Measurements from ENCODE around the gene SDR42E2. TPM values are rescaled to one million over a fixed set of nuclear protein-coding genes. Genes with fewer than 3 reads are reported as not detected.

Gene SDR42E2
- polyA plus RNA-seq, 3 donors, result 0.16 to 0.23 TPM; not detected in 1

DNA sequence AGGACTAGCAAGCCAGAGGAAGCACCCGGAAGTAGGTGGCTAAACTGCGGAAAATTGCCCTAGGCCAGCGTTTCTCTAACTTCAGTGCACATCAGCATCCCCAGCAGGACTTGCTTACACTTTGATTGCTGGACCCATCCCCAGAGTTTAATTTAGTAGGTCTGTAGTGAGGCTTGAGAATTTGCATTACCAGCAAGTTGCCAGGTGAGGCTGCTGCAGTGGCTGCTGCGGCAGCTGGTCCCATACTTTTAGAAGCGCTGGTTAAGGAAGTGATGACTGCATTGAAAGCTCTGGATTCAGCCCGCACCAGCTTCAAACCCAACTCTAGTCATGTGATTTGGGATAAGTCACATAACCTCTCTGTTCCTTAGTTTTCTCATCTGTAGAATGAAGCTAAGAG is 48.0 kb downstream of the SDR42E2 start:
- no peak overlapping the region for H3K4me3 ChIP-seq (replicated peaks in 1 of 3; ENCODE audit: low read depth in 2 of 3, low read length in 3 of 3)
- intact Hi-C loops (cut with micrococcal nuclease), result no loop called here
- H4K20me1 ChIP-seq (ENCODE audit: insufficient read depth, low read length), result peaks cover 5% of the 10 kb centered on the region
- peaks cover 11 to 22% of the 10 kb centered on the region in 2 donors for H3K4me1 ChIP-seq (ENCODE audit: control insufficient read depth in 1 of 2, insufficient read depth in 2 of 2, low read length in 2 of 2)
- Mint-ChIP-seq H3K27me3 (ENCODE audit: low read depth in 3 of 3) (peaks cover 0 to 4% (median 2%) of the 10 kb centered on the region in 3 donors), H3K27ac (peak overlapping the region in 1 of 7 donors; percentile 15), H3K4me1 (peaks cover 19% of the 10 kb centered on the region), H3K36me3 (peaks cover 16 to 27% of the 10 kb centered on the region in 2 donors), H3K9me3 (peaks cover 0 to 5% (median 2%) of the 10 kb centered on the region in 7 donors), H3K4me3 (no peak overlapping the region)
- no peak overlapping the region for H3K4me2 ChIP-seq (replicated peaks; ENCODE audit: extremely low read depth, low read length, poor library complexity, severe bottlenecking)
- peaks cover 69% of the 10 kb centered on the region for H3K79me2 ChIP-seq (ENCODE audit: insufficient read depth, low read length)
- no peak for DNase-seq
- no peaks in the 10 kb centered on the region for H3K27me3 ChIP-seq (ENCODE audit: control insufficient read depth in 2 of 2, insufficient read depth in 2 of 2, low read length in 2 of 2)
- TF ChIP-seq, protein P1, sequence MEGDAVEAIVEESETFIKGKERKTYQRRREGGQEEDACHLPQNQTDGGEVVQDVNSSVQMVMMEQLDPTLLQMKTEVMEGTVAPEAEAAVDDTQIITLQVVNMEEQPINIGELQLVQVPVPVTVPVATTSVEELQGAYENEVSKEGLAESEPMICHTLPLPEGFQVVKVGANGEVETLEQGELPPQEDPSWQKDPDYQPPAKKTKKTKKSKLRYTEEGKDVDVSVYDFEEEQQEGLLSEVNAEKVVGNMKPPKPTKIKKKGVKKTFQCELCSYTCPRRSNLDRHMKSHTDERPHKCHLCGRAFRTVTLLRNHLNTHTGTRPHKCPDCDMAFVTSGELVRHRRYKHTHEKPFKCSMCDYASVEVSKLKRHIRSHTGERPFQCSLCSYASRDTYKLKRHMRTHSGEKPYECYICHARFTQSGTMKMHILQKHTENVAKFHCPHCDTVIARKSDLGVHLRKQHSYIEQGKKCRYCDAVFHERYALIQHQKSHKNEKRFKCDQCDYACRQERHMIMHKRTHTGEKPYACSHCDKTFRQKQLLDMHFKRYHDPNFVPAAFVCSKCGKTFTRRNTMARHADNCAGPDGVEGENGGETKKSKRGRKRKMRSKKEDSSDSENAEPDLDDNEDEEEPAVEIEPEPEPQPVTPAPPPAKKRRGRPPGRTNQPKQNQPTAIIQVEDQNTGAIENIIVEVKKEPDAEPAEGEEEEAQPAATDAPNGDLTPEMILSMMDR (IDR thresholded peaks at IDR 0.05), result no peak
- H2AFZ ChIP-seq (ENCODE audit: insufficient read depth, low read depth, low read length, poor library complexity, severe bottlenecking), result no peak overlapping the region
- no peak overlapping the region for H3K27ac ChIP-seq (ENCODE audit: low read depth in 1 of 2, low read length in 2 of 2)
- H3K9ac ChIP-seq (ENCODE audit: insufficient read depth, low read length, poor library complexity, severe bottlenecking), result no peak overlapping the region
- no CpG with 5 or more reads among the region's 6 CpGs for WGBS (ENCODE audit: insufficient coverage)
- peaks cover 0 to 5% of the 10 kb centered on the region in 2 donors for H3K36me3 ChIP-seq (replicated peaks in 1 of 2; ENCODE audit: control insufficient read depth in 1 of 2, insufficient read depth in 2 of 2, low read length in 2 of 2)
- no peaks in the 10 kb centered on the region for H3K9me3 ChIP-seq (replicated peaks in 1 of 2; ENCODE audit: control insufficient read depth in 1 of 2, insufficient read depth in 1 of 2, low read length in 2 of 2)

- Histone ChIP-seq H3K27me3 (ENCODE audit: control insufficient read depth in 2 of 2, insufficient read depth in 2 of 2, low read length in 2 of 2) (no peaks in the 10 kb centered on the region), H3K4me2 (replicated peaks; ENCODE audit: extremely low read depth, low read length, poor library complexity, severe bottlenecking) (no peak overlapping the region), H3K4me3 (replicated peaks in 1 of 3; ENCODE audit: low read depth in 2 of 3, low read length in 3 of 3) (no peak overlapping the region), H3K79me2 (ENCODE audit: insufficient read depth, low read length) (peaks cover 69% of the 10 kb centered on the region), H4K20me1 (ENCODE audit: insufficient read depth, low read length) (peaks cover 5% of the 10 kb centered on the region), H2AFZ (ENCODE audit: insufficient read depth, low read depth, low read length, poor library complexity, severe bottlenecking) (no peak overlapping the region), H3K27ac (ENCODE audit: low read depth in 1 of 2, low read length in 2 of 2) (no peak overlapping the region), H3K36me3 (replicated peaks in 1 of 2; ENCODE audit: control insufficient read depth in 1 of 2, insufficient read depth in 2 of 2, low read length in 2 of 2) (peaks cover 0 to 5% of the 10 kb centered on the region in 2 donors), H3K4me1 (ENCODE audit: control insufficient read depth in 1 of 2, insufficient read depth in 2 of 2, low read length in 2 of 2) (peaks cover 7 to 17% of the 10 kb centered on the region in 2 donors), H3K9ac (ENCODE audit: insufficient read depth, low read length, poor library complexity, severe bottlenecking) (no peak overlapping the region), H3K9me3 (replicated peaks in 1 of 2; ENCODE audit: control insufficient read depth in 1 of 2, insufficient read depth in 1 of 2, low read length in 2 of 2) (no peaks in the 10 kb centered on the region)
- no peak for DNase-seq
- peaks cover 0 to 4% (median 2%) of the 10 kb centered on the region in 3 donors for H3K27me3 Mint-ChIP-seq (ENCODE audit: low read depth in 3 of 3)
- TF ChIP-seq, protein P1 (IDR thresholded peaks at IDR 0.05), result no peak
- H3K4me1 Mint-ChIP-seq, result peaks cover 15% of the 10 kb centered on the region
- 100% methylated on average over 1 of the region's 2 CpGs for WGBS (ENCODE audit: insufficient coverage)
- H3K36me3 Mint-ChIP-seq, result peaks cover 16 to 27% of the 10 kb centered on the region in 2 donors
- intact Hi-C loops (cut with micrococcal nuclease), result no loop called here
- H3K9me3 Mint-ChIP-seq, result peaks cover 0 to 5% (median 2%) of the 10 kb centered on the region in 7 donors
- H3K27ac Mint-ChIP-seq, result peak overlapping the region in 1 of 7 donors; percentile 1
- H3K4me3 Mint-ChIP-seq, result no peak overlapping the region
Observed at GRCh38 chr16:22210854-22211253, 48.5 kb downstream of the SDR42E2 start.
